NCI-H226 (cell line): Measurements from ENCODE around the gene XRCC4.
"Not testable (repeated sequence)": the region's sequence is repeated elsewhere in the genome, so short reads cannot be mapped to it uniquely, and the experiment has no call there.

Source experiments
- DNase-seq: peaks from one replicate; pipeline ENCODE4 v3.0.0-alpha.2; 2015

The XRCC4 gene

GRCh38 chr5:83354958-83355357, 277.6 kb downstream of the XRCC4 start:
- DNase-seq: no peak

- not testable (repeated sequence) for DNase-seq
Observed at GRCh38 chr5:83355482-83356014, 278.2 kb downstream of the XRCC4 start.

- DNase-seq: no peak
Observed at GRCh38 chr5:83357621-83358231, 280.4 kb downstream of the XRCC4 start.

- DNase-seq: peak; percentile 37
Observed at GRCh38 chr5:83360573-83360972, 283.2 kb downstream of the XRCC4 start.

GRCh38 chr5:83362526-83362925, 285.2 kb downstream of the XRCC4 start:
- no peak for DNase-seq

GRCh38 chr5:83363111-83363885, 286.0 kb downstream of the XRCC4 start:
- no peak for DNase-seq

GRCh38 chr5:83363886-83364275, 286.5 kb downstream of the XRCC4 start:
- no peak for DNase-seq

GRCh38 chr5:83364312-83365299, 287.3 kb downstream of the XRCC4 start:
- DNase-seq: no peak

- DNase-seq: peak; percentile 32
Observed at GRCh38 chr5:83368319-83368718, 291.0 kb downstream of the XRCC4 start.

GRCh38 chr5:83368835-83369234, 291.5 kb downstream of the XRCC4 start:
- DNase-seq: no peak

GRCh38 chr5:83370957-83371356, 293.6 kb downstream of the XRCC4 start:
- no peak for DNase-seq

GRCh38 chr5:83371726-83372125, 294.4 kb downstream of the XRCC4 start:
- DNase-seq: no peak

GRCh38 chr5:83374547-83374946, 297.2 kb downstream of the XRCC4 start:
- DNase-seq: peak; percentile 33

GRCh38 chr5:83375049-83375745, 297.9 kb downstream of the XRCC4 start:
- no peak for DNase-seq

GRCh38 chr5:83376461-83376860, 299.1 kb downstream of the XRCC4 start:
- no peak for DNase-seq

- no peak for DNase-seq
Observed at GRCh38 chr5:83377131-83377865, 300.0 kb downstream of the XRCC4 start.

GRCh38 chr5:83378624-83379289, 301.4 kb downstream of the XRCC4 start:
- DNase-seq: no peak

- DNase-seq: no peak
Observed at GRCh38 chr5:83385812-83386211, 308.5 kb downstream of the XRCC4 start.

GRCh38 chr5:83387041-83387440, 309.7 kb downstream of the XRCC4 start:
- DNase-seq: no peak

GRCh38 chr5:83388608-83389007, 311.3 kb downstream of the XRCC4 start:
- no peak for DNase-seq
